PC-3 (cell line): Measurements from ENCODE around the gene DTL. TPM values are rescaled to one million over a fixed set of nuclear protein-coding genes. Genes with fewer than 3 reads are reported as not detected.

ENCODE experiments used
- ATAC-seq: fragments of 200-7000 bp; cut with Tn5 transposase; 2 replicates; pipeline ENCODE4 v1.9.1; 2020; ENCODE audit warnings: mild to moderate bottlenecking, moderate library complexity
- BruUV-seq: library from RNA; stranded (reverse); fragments of 400-500 nt; replicated peaks from 2 replicates; lab custom pipeline; 2021; lab: Mats Ljungman, UMichigan
- CTCF ChIA-PET: fragments of 300-600 bp; sonication (Branson Sonifier 250); formaldehyde crosslinking; loops from one replicate; lab custom pipeline; 2022; ENCODE audit warnings: antibody characterized with exemption; lab: Charles Lee
- POLR2A ChIA-PET: fragments of 300-600 bp; sonication (Branson Sonifier 250); formaldehyde crosslinking; loops from one replicate; lab custom pipeline; 2022; ENCODE audit warnings: antibody characterized with exemption; ENCODE audit not compliant: unreplicated experiment; lab: Charles Lee
- DNase-seq: peaks from one replicate; pipeline ENCODE4 v3.0.0-alpha.2; 2015
- H2AFZ ChIP-seq: fragments of 300-600 bp; sonication (generic); 2 replicates; pipeline ENCODE4 v1.6.0; 2016; ENCODE audit warnings: antibody characterized with exemption, low read length
- H3F3A ChIP-seq: fragments of 300-600 bp; sonication (generic); one replicate; pipeline ENCODE4 v1.6.0; 2017; ENCODE audit warnings: antibody characterized with exemption, low read length, control low read depth, mild to moderate bottlenecking; ENCODE audit not compliant: unreplicated experiment
- H3K27ac ChIP-seq: fragments of 300-600 bp; sonication (generic); 2 replicates; pipeline ENCODE4 v1.5.1; 2016; ENCODE audit warnings: mild to moderate bottlenecking, low read length
- H3K27me3 ChIP-seq: fragments of 300-600 bp; sonication (generic); 2 replicates; pipeline ENCODE4 v1.6.1; 2016; ENCODE audit warnings: low read length, mixed read lengths
- H3K36me3 ChIP-seq: fragments of 300-600 bp; sonication (generic); 2 replicates; pipeline ENCODE4 v1.6.1; 2016; ENCODE audit warnings: low read depth, mixed run types, low read length, mixed read lengths
- H3K4me1 ChIP-seq: fragments of 300-600 bp; sonication (generic); 2 replicates; pipeline ENCODE4 v1.5.1; 2016; ENCODE audit warnings: low read length; ENCODE audit not compliant: insufficient read depth
- H3K4me2 ChIP-seq: fragments of 300-600 bp; sonication (generic); 2 replicates; pipeline ENCODE4 v1.6.0; 2016; ENCODE audit warnings: low read length
- H3K4me3 ChIP-seq: fragments of 300-600 bp; sonication (generic); 2 replicates; pipeline ENCODE4 v1.5.1; 2016; ENCODE audit warnings: mild to moderate bottlenecking, low read length, mixed read lengths
- H3K79me2 ChIP-seq: fragments of 300-600 bp; sonication (generic); 2 replicates; pipeline ENCODE4 v1.6.1; 2017; ENCODE audit warnings: low read length, mixed read lengths
- H3K9ac ChIP-seq: fragments of 300-600 bp; sonication (generic); 2 replicates; pipeline ENCODE4 v1.6.0; 2016; ENCODE audit warnings: mild to moderate bottlenecking, low read length
- H3K9me2 ChIP-seq: fragments of 300-600 bp; sonication (generic); replicated peaks from 2 replicates; pipeline ENCODE4 v1.6.1; 2016; ENCODE audit warnings: mixed run types, low read length, mixed read lengths
- H3K9me3 ChIP-seq: fragments of 300-600 bp; sonication (generic); 2 replicates; pipeline ENCODE4 v1.6.1; 2016; ENCODE audit warnings: low read length, mixed read lengths
- H4K20me1 ChIP-seq: fragments of 300-600 bp; sonication (generic); 2 replicates; pipeline ENCODE4 v1.6.1; 2016; ENCODE audit warnings: low read length, mixed read lengths
- EZH2 ChIP-seq: fragments of 300-600 bp; sonication (generic); IDR thresholded peaks from one replicate; pipeline ENCODE4 v1.6.1; 2017; ENCODE audit warnings: antibody characterized with exemption, mild to moderate bottlenecking, low read length; ENCODE audit not compliant: unreplicated experiment
- EZH2phosphoT487 ChIP-seq: fragments of 300-600 bp; sonication (generic); IDR thresholded peaks from 2 replicates; pipeline ENCODE4 v1.6.1; 2018; ENCODE audit warnings: mild to moderate bottlenecking, antibody characterized with exemption, low read length, borderline replicate concordance
- intact Hi-C: fragments of 100-400 bp; cut with micrococcal nuclease; formaldehyde crosslinking; loops from 2 replicates; pipeline ENCODE4 v1.9.0; 2023
- total RNA-seq: library from RNA; depleted of rRNA; stranded (reverse); fragments of >200 nt; gene quantifications from 2 replicates; pipeline ENCODE4 v1.2.3, GENCODE V29; 2014
- TF ChIP-seq, protein P1 (sequence below): fragments of 300-600 bp; sonication (generic); conservative IDR thresholded peaks from 2 replicates; pipeline ENCODE4 v1.5.1; 2017; ENCODE audit warnings: antibody characterized with exemption, low read depth, mild to moderate bottlenecking, low read length

DTL gene
- total RNA-seq, 1 experiment from 2014 or later, result 65.0 TPM

DNA sequence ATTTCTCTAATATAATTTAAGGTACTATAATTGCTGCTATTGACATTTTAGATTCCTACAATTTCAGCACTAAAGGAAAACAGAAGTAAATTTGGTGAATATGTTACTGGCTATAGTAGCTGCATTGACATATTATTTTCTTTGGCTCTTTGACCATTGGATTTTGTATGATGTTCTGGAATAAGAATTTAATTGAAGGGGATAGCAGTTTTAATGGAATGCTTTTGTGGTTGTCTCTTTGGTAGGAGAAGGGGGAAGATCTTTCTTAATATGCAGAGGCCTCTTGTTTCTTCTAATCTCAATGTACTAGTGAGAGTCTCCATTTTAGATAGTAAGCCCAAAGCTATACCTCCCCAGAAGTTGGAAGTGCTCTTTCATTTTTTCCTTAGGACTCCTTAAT is 6.9 kb downstream of the DTL start:
- POLR2A ChIA-PET, result no interaction called here
- ATAC-seq, result no peak
- no TSS peak for BruUV-seq

DNA sequence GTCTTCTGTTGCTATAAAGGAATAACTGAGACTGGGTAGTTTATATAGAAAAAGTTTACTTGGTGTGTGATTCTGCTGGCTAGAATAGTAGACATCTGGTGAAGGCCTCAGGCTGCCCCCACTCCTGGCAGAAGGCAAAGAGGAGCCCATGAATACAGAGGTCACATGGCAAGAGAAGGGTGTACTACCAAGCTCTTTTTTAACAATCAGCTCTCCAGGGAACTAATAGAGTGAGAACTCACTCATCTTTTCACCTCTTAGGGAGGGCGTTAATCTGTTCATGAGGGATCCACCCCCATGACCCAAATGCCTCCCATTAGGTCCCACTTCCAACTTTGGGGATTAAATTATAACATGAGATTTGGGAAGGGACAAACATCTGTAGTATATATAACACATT is 9.3 kb downstream of the DTL start:
- POLR2A ChIA-PET, result no interaction called here
- Histone ChIP-seq H2AFZ (no peak overlapping the region), H3K27me3 (no peaks in the 10 kb centered on the region), H3K9ac (no peak overlapping the region), H3K79me2 (peaks cover 48% of the 10 kb centered on the region), H3F3A (no peaks in the 10 kb centered on the region), H3K27ac (no peak overlapping the region), H3K9me3 (no peaks in the 10 kb centered on the region), H4K20me1 (peaks cover 19% of the 10 kb centered on the region), H3K4me3 (no peak overlapping the region), H3K9me2 (no peaks in the 10 kb centered on the region), H3K4me1 (peaks cover 12% of the 10 kb centered on the region), H3K4me2 (no peak overlapping the region), H3K36me3 (peaks cover 44% of the 10 kb centered on the region)
- CTCF ChIA-PET, result no interaction called here
- no TSS peak for BruUV-seq
- DNase-seq, result no peak
- intact Hi-C loops, result no loop called here
- TF ChIP-seq EZH2, result no peak
- TF ChIP-seq, protein P1, sequence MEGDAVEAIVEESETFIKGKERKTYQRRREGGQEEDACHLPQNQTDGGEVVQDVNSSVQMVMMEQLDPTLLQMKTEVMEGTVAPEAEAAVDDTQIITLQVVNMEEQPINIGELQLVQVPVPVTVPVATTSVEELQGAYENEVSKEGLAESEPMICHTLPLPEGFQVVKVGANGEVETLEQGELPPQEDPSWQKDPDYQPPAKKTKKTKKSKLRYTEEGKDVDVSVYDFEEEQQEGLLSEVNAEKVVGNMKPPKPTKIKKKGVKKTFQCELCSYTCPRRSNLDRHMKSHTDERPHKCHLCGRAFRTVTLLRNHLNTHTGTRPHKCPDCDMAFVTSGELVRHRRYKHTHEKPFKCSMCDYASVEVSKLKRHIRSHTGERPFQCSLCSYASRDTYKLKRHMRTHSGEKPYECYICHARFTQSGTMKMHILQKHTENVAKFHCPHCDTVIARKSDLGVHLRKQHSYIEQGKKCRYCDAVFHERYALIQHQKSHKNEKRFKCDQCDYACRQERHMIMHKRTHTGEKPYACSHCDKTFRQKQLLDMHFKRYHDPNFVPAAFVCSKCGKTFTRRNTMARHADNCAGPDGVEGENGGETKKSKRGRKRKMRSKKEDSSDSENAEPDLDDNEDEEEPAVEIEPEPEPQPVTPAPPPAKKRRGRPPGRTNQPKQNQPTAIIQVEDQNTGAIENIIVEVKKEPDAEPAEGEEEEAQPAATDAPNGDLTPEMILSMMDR, result no peak
- TF ChIP-seq EZH2phosphoT487, result no peak
- no peak for ATAC-seq

More for the DNA sequence above, 6.9 kb downstream of the DTL start:
- no peaks in the 10 kb centered on the region for H3K9me3 ChIP-seq
- peaks cover 72% of the 10 kb centered on the region for H3K79me2 ChIP-seq
- H3K9me2 ChIP-seq, result no peaks in the 10 kb centered on the region
- CTCF ChIA-PET, result no interaction called here
- no peak for TF ChIP-seq EZH2phosphoT487
- TF ChIP-seq, protein P1, result no peak
- no peak for TF ChIP-seq EZH2
- H4K20me1 ChIP-seq, result peaks cover 40% of the 10 kb centered on the region
- no peaks in the 10 kb centered on the region for H3F3A ChIP-seq
- H3K4me2 ChIP-seq, result no peak overlapping the region
- H2AFZ ChIP-seq, result no peak overlapping the region
- H3K4me3 ChIP-seq, result no peak overlapping the region
- no peak overlapping the region for H3K27ac ChIP-seq
- no peaks in the 10 kb centered on the region for H3K27me3 ChIP-seq
- H3K4me1 ChIP-seq, result peaks cover 34% of the 10 kb centered on the region
- H3K9ac ChIP-seq, result no peak overlapping the region
- intact Hi-C loops, result no loop called here
- DNase-seq, result no peak
- peaks cover 41% of the 10 kb centered on the region for H3K36me3 ChIP-seq

DNA sequence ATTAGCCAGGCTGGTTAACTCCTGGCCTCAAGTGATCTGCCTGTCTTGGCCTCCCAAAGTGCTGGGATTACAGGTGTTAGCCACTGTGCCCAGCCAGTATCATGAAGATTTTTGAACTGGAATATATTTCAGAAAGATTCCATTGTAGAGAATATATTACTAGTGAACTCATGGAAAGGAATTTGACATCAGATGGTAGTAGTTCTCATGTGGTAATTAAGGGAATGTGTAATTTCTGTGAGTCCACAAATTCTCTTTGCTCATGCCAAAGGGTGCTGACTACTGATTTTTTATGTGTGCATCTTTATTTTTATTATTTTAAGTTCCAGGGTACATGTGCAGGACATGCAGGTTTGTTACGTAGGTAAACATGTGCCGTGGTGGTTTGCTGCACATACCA is 10.4 kb downstream of the DTL start:
- H3K4me3 ChIP-seq, result no peak overlapping the region
- ChIA-PET CTCF (interaction anchor here (0.6 kb wide), 1 partner anchor 25 kb away, joined by 3 read pairs; no protein-coding TSS in a partner anchor), POLR2A (no interaction called here)
- peaks cover 2% of the 10 kb centered on the region for H3K4me1 ChIP-seq
- no TSS peak for BruUV-seq
- no peaks in the 10 kb centered on the region for H3K9me2 ChIP-seq
- TF ChIP-seq EZH2phosphoT487, result no peak
- no peak for TF ChIP-seq EZH2
- TF ChIP-seq, protein P1, result no peak
- ATAC-seq (no peak), DNase-seq (no peak)
- H4K20me1 ChIP-seq, result peaks cover 10% of the 10 kb centered on the region
- H3K79me2 ChIP-seq, result peaks cover 37% of the 10 kb centered on the region
- intact Hi-C loops, result no loop called here
- H3K4me2 ChIP-seq, result no peak overlapping the region
- no peaks in the 10 kb centered on the region for H3K27me3 ChIP-seq
- no peaks in the 10 kb centered on the region for H3F3A ChIP-seq
- no peak overlapping the region for H3K9ac ChIP-seq
- H3K36me3 ChIP-seq, result peaks cover 54% of the 10 kb centered on the region
- no peak overlapping the region for H3K27ac ChIP-seq
- H2AFZ ChIP-seq, result no peak overlapping the region
- H3K9me3 ChIP-seq, result no peaks in the 10 kb centered on the region
